Measurements from ENCODE around the gene TCF12. TPM values are rescaled to one million over a fixed set of nuclear protein-coding genes. Genes with fewer than 3 reads are reported as not detected.

Gene TCF12
- total RNA-seq, 1 donor from 2014 or later = 68.9 TPM

GRCh38 chr15:57034613-57035012, 116.2 kb downstream of the TCF12 start:
- no peak overlapping the region for H3K4me3 ChIP-seq (ENCODE audit: low read depth, low read length)
- TF ChIP-seq CTCF (conservative IDR thresholded peaks at IDR 0.05; ENCODE audit: low read depth, low read length) = no peak
- no peak for DNase-seq (ENCODE audit: low read depth)

GRCh38 chr15:57035664-57036063, 117.2 kb downstream of the TCF12 start:
- H3K4me3 ChIP-seq (ENCODE audit: low read depth, low read length) = no peak overlapping the region
- no peak for DNase-seq (ENCODE audit: low read depth)
- TF ChIP-seq CTCF (conservative IDR thresholded peaks at IDR 0.05; ENCODE audit: low read depth, low read length) = no peak

GRCh38 chr15:57036352-57036751, 117.9 kb downstream of the TCF12 start:
- no peak overlapping the region for H3K4me3 ChIP-seq (ENCODE audit: low read depth, low read length)
- DNase-seq (ENCODE audit: low read depth) = no peak
- TF ChIP-seq CTCF (conservative IDR thresholded peaks at IDR 0.05; ENCODE audit: low read depth, low read length) = no peak

GRCh38 chr15:57037548-57037947, 119.1 kb downstream of the TCF12 start:
- TF ChIP-seq CTCF (conservative IDR thresholded peaks at IDR 0.05; ENCODE audit: low read depth, low read length) = no peak
- no peak overlapping the region for H3K4me3 ChIP-seq (ENCODE audit: low read depth, low read length)
- no peak for DNase-seq (ENCODE audit: low read depth)

GRCh38 chr15:57038040-57038439, 119.6 kb downstream of the TCF12 start:
- TF ChIP-seq CTCF (conservative IDR thresholded peaks at IDR 0.05; ENCODE audit: low read depth, low read length) = no peak
- no peak for DNase-seq (ENCODE audit: low read depth)
- H3K4me3 ChIP-seq (ENCODE audit: low read depth, low read length) = no peak overlapping the region

GRCh38 chr15:57038496-57038895, 120.1 kb downstream of the TCF12 start:
- DNase-seq (ENCODE audit: low read depth) = no peak
- TF ChIP-seq CTCF (conservative IDR thresholded peaks at IDR 0.05; ENCODE audit: low read depth, low read length) = no peak
- no peak overlapping the region for H3K4me3 ChIP-seq (ENCODE audit: low read depth, low read length)

- no peak for DNase-seq (ENCODE audit: low read depth)
- TF ChIP-seq CTCF (conservative IDR thresholded peaks at IDR 0.05; ENCODE audit: low read depth, low read length) = no peak
Observed at GRCh38 chr15:57041416-57041815, 123.0 kb downstream of the TCF12 start.

More at GRCh38 chr15:57041416-57041815, 123.0 kb downstream of the TCF12 start:
- H3K4me3 ChIP-seq (ENCODE audit: low read depth, low read length) = no peak overlapping the region
